WTC11 (cell line): Measurements from ENCODE around the gene MYLK2. TPM values are rescaled to one million over a fixed set of nuclear protein-coding genes. Genes with fewer than 3 reads are reported as not detected.
"Not testable (repeated sequence)": the region's sequence is repeated elsewhere in the genome, so short reads cannot be mapped to it uniquely, and the experiment has no call there.

Experiments used
- ATAC-seq: fragments of 200-7000 bp; cut with Tn5 transposase; 2 replicates; pipeline ENCODE4 v1.10.0; 2021; ENCODE audit warnings: mild to moderate bottlenecking, moderate library complexity
- CTCF ChIA-PET: fragments of 300-600 bp; sonication (Branson Sonifier 250); formaldehyde crosslinking; loops from one replicate; lab custom pipeline; 2021; ENCODE audit warnings: antibody characterized with exemption; lab: Charles Lee
- POLR2A ChIA-PET: fragments of 350-600 bp; sonication (Branson Sonifier 250); formaldehyde crosslinking; loops from one replicate; lab custom pipeline; 2021; ENCODE audit warnings: antibody characterized with exemption; lab: Charles Lee
- DNase-seq: peaks from one replicate; pipeline ENCODE4 v3.0.0; 2021; ENCODE audit warnings: low spot score
- H3K27ac Mint-ChIP-seq: 2 replicates; pipeline ENCODE4 v1.8.0; 2021; ENCODE audit warnings: mixed read lengths
- H3K27me3 Mint-ChIP-seq: 2 replicates; pipeline ENCODE4 v1.8.0; 2021; ENCODE audit warnings: low read depth, mild to moderate bottlenecking, moderate library complexity, mixed read lengths
- H3K36me3 Mint-ChIP-seq: 2 replicates; pipeline ENCODE4 v1.8.0; 2021; ENCODE audit warnings: mixed read lengths
- H3K4me1 Mint-ChIP-seq: 2 replicates; pipeline ENCODE4 v1.8.0; 2022; ENCODE audit warnings: mixed read lengths
- H3K4me3 Mint-ChIP-seq: 2 replicates; pipeline ENCODE4 v1.8.0; 2021; ENCODE audit warnings: mild to moderate bottlenecking, moderate library complexity, mixed read lengths
- H3K9me3 Mint-ChIP-seq: 2 replicates; pipeline ENCODE4 v1.8.0; 2021; ENCODE audit warnings: mixed read lengths
- ATF6 ChIP-seq: sonication (generic); formaldehyde crosslinking; IDR thresholded peaks from 2 replicates; pipeline ENCODE4 v1.8.1; 2023; ENCODE audit warnings: mild to moderate bottlenecking, missing genetic modification reagents
- EMX1 ChIP-seq: fragments of 250-450 bp; sonication (Bioruptor Pico); IDR thresholded peaks from 2 replicates; pipeline ENCODE4 v1.8.0; 2021; ENCODE audit warnings: mild to moderate bottlenecking
- ETV6 ChIP-seq: sonication (generic); formaldehyde crosslinking; IDR thresholded peaks from 2 replicates; pipeline ENCODE4 v1.8.1; 2022; ENCODE audit warnings: mild to moderate bottlenecking, missing genetic modification reagents
- HMGA2 ChIP-seq: fragments of 250-450 bp; sonication (Bioruptor Pico); IDR thresholded peaks from 2 replicates; pipeline ENCODE4 v1.4.0; 2021; ENCODE audit warnings: mild to moderate bottlenecking, moderate library complexity
- JUN ChIP-seq: sonication (generic); formaldehyde crosslinking; IDR thresholded peaks from 2 replicates; pipeline ENCODE4 v1.8.0; 2023; ENCODE audit warnings: mild to moderate bottlenecking, missing genetic modification reagents
- MAX ChIP-seq: sonication (generic); formaldehyde crosslinking; IDR thresholded peaks from 2 replicates; pipeline ENCODE4 v1.8.0; 2022; ENCODE audit warnings: mild to moderate bottlenecking, missing genetic modification reagents
- MLX ChIP-seq: sonication (generic); formaldehyde crosslinking; IDR thresholded peaks from 2 replicates; pipeline ENCODE4 v1.8.1; 2023; ENCODE audit warnings: mild to moderate bottlenecking, missing genetic modification reagents, moderate library complexity
- NFYB ChIP-seq: sonication (generic); formaldehyde crosslinking; conservative IDR thresholded peaks from 2 replicates; pipeline ENCODE4 v1.8.0; 2022; ENCODE audit warnings: low read depth, missing genetic modification reagents
- NR3C1 ChIP-seq: sonication (generic); formaldehyde crosslinking; conservative IDR thresholded peaks from 2 replicates; pipeline ENCODE4 v1.8.1; 2023; ENCODE audit warnings: low read depth, mild to moderate bottlenecking, missing genetic modification reagents
- RORB ChIP-seq: fragments of 250-450 bp; sonication (Bioruptor Pico); IDR thresholded peaks from 2 replicates; pipeline ENCODE4 v1.9.0; 2021; ENCODE audit warnings: mild to moderate bottlenecking
- SMAD3 ChIP-seq: sonication (generic); formaldehyde crosslinking; IDR thresholded peaks from 2 replicates; pipeline ENCODE4 v1.8.0; 2022; ENCODE audit warnings: missing genetic modification reagents, mild to moderate bottlenecking, borderline replicate concordance
- SMAD4 ChIP-seq: sonication (generic); formaldehyde crosslinking; IDR thresholded peaks from 2 replicates; pipeline ENCODE4 v1.8.0; 2022; ENCODE audit warnings: mild to moderate bottlenecking, missing genetic modification reagents
- TEAD1 ChIP-seq: sonication (generic); formaldehyde crosslinking; IDR thresholded peaks from 2 replicates; pipeline ENCODE4 v1.8.0; 2022; ENCODE audit warnings: mild to moderate bottlenecking, missing genetic modification reagents
- ZBTB21 ChIP-seq: sonication (generic); formaldehyde crosslinking; IDR thresholded peaks from 2 replicates; pipeline ENCODE4 v1.8.1; 2023; ENCODE audit warnings: mild to moderate bottlenecking, missing genetic modification reagents, borderline replicate concordance
- ZMAT4 ChIP-seq: fragments of 250-450 bp; sonication (Bioruptor Pico); IDR thresholded peaks from 2 replicates; pipeline ENCODE4 v1.9.0; 2021; ENCODE audit warnings: mild to moderate bottlenecking
- ZNF121 ChIP-seq: sonication (generic); formaldehyde crosslinking; IDR thresholded peaks from 2 replicates; pipeline ENCODE4 v1.8.0; 2023; ENCODE audit warnings: missing genetic modification reagents
- ZNF138 ChIP-seq: sonication (generic); formaldehyde crosslinking; conservative IDR thresholded peaks from 2 replicates; pipeline ENCODE4 v1.8.1; 2022; ENCODE audit warnings: mild to moderate bottlenecking, moderate library complexity, missing genetic modification reagents
- ZNF317 ChIP-seq: sonication (generic); formaldehyde crosslinking; IDR thresholded peaks from 2 replicates; pipeline ENCODE4 v1.8.1; 2023; ENCODE audit warnings: low read depth, mild to moderate bottlenecking, moderate library complexity, missing genetic modification reagents, borderline replicate concordance
- ZNF416 ChIP-seq: fragments of 250-450 bp; sonication (Bioruptor Pico); IDR thresholded peaks from 2 replicates; pipeline ENCODE4 v1.9.0; 2021; ENCODE audit warnings: mild to moderate bottlenecking, inconsistent platforms
- ZNF425 ChIP-seq: fragments of 250-450 bp; sonication (Bioruptor Pico); conservative IDR thresholded peaks from 2 replicates; pipeline ENCODE4 v1.9.0; 2021; ENCODE audit warnings: mild to moderate bottlenecking
- total RNA-seq: library from RNA; stranded (reverse); gene quantifications from 3 replicates; pipeline ENCODE4 v1.2.3, GENCODE V29; 2021
- TF ChIP-seq, protein P1 (sequence below): fragments of 250-450 bp; sonication (Bioruptor Pico); IDR thresholded peaks from 2 replicates; pipeline ENCODE4 v1.8.0; 2021; ENCODE audit warnings: mild to moderate bottlenecking
- TF ChIP-seq, protein P2 (sequence below): sonication (generic); formaldehyde crosslinking; IDR thresholded peaks from 2 replicates; pipeline ENCODE4 v1.8.0; 2023; ENCODE audit warnings: mild to moderate bottlenecking, missing genetic modification reagents

The MYLK2 gene
- total RNA-seq, 1 experiment from 2014 or later, result 0.28 TPM

- DNase-seq (no peak), ATAC-seq (no peak)
- peaks cover 5% of the 10 kb centered on the region for H3K4me1 Mint-ChIP-seq
- no peaks in the 10 kb centered on the region for H3K9me3 Mint-ChIP-seq
- H3K27ac Mint-ChIP-seq, result no peak overlapping the region
- H3K27me3 Mint-ChIP-seq, result no peaks in the 10 kb centered on the region
- no peak for TF ChIP-seq SMAD3 (CRISPR knock-in tag)
- TF ChIP-seq MLX (CRISPR knock-in tag), result no peak
- no peak for TF ChIP-seq ZNF416 (CRISPR knock-in tag)
- no peak for TF ChIP-seq ETV6 (CRISPR knock-in tag)
- TF ChIP-seq EMX1, result no peak
- no peak for TF ChIP-seq ZBTB21 (CRISPR knock-in tag)
- TF ChIP-seq ZNF317, result no peak
- no peak for TF ChIP-seq MAX (CRISPR knock-in tag)
- TF ChIP-seq TEAD1 (CRISPR knock-in tag), result no peak
- TF ChIP-seq NR3C1 (CRISPR knock-in tag), result no peak
- TF ChIP-seq RORB (CRISPR knock-in tag), result no peak
- TF ChIP-seq ZNF138 (CRISPR knock-in tag), result no peak
- no peak for TF ChIP-seq ZMAT4 (CRISPR knock-in tag)
- TF ChIP-seq ATF6 (CRISPR knock-in tag), result no peak
- no peak for TF ChIP-seq NFYB (CRISPR knock-in tag)
- no peak for TF ChIP-seq SMAD4
- no peak overlapping the region for H3K4me3 Mint-ChIP-seq
- CTCF ChIA-PET, result interaction anchor here (0.5 to 2.4 kb wide), 3 partner anchors 20 to 556 kb away, joined by 3 to 7 read pairs (median 5); no protein-coding TSS in a partner anchor
- no peaks in the 10 kb centered on the region for H3K36me3 Mint-ChIP-seq
- POLR2A ChIA-PET, result interaction anchor here (0.6 kb wide), 1 partner anchor 14 kb away, joined by 5 read pairs; no protein-coding TSS in a partner anchor
Measured at GRCh38 chr20:31813611-31814010, 5.5 kb upstream of the MYLK2 start.

DNA sequence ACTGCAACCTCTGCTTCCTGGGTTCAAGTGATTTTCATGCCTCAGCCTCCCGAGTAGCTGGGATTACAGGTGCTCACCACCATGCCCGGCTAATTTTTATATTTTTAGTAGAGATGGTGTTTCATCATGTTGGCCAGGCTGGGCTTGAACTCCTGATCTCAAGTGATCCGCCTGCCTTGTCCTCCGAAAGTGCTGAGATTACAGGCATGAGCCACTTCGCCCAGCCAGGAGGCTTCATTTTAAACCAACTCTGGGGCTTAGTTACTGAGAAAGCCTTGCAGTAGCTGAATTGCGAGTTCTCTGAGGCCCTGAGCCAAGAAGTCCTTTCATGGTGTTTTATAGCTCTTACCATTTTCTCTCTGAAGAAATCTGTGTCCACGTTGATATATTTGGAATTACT is 5.0 kb upstream of the MYLK2 start:
- H3K27ac Mint-ChIP-seq, POLR2A ChIA-PET, H3K27me3 Mint-ChIP-seq, H3K4me3 Mint-ChIP-seq, H3K36me3 Mint-ChIP-seq, H3K9me3 Mint-ChIP-seq, DNase-seq, ATAC-seq, H3K4me1 Mint-ChIP-seq: not testable (repeated sequence)
- CTCF ChIA-PET, result interaction anchor here (1.0 to 2.4 kb wide), 3 partner anchors 19 to 204 kb away, joined by 3 to 7 read pairs (median 5); partner anchors contain the start of gene PDRG1

- ATAC-seq, result peak; percentile 59
- Mint-ChIP-seq H3K36me3 (no peaks in the 10 kb centered on the region), H3K27ac (no peak overlapping the region), H3K27me3 (no peaks in the 10 kb centered on the region), H3K9me3 (no peaks in the 10 kb centered on the region), H3K4me3 (no peak overlapping the region), H3K4me1 (peaks cover 5% of the 10 kb centered on the region)
- ChIA-PET CTCF (interaction anchor here (1.0 to 3.5 kb wide), 8 partner anchors 18 to 276 kb away, joined by 3 to 23 read pairs (median 4); no protein-coding TSS in a partner anchor), POLR2A (no interaction called here)
- no peak for DNase-seq
- TF ChIP-seq, protein P1, sequence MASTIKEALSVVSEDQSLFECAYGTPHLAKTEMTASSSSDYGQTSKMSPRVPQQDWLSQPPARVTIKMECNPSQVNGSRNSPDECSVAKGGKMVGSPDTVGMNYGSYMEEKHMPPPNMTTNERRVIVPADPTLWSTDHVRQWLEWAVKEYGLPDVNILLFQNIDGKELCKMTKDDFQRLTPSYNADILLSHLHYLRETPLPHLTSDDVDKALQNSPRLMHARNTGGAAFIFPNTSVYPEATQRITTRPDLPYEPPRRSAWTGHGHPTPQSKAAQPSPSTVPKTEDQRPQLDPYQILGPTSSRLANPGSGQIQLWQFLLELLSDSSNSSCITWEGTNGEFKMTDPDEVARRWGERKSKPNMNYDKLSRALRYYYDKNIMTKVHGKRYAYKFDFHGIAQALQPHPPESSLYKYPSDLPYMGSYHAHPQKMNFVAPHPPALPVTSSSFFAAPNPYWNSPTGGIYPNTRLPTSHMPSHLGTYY (CRISPR knock-in tag), result no peak
- TF ChIP-seq ZNF425 (CRISPR knock-in tag) (no peak), ZMAT4 (CRISPR knock-in tag) (no peak), ZNF121 (CRISPR knock-in tag) (no peak), JUN (no peak), HMGA2 (CRISPR knock-in tag) (no peak)
- TF ChIP-seq, protein P2, sequence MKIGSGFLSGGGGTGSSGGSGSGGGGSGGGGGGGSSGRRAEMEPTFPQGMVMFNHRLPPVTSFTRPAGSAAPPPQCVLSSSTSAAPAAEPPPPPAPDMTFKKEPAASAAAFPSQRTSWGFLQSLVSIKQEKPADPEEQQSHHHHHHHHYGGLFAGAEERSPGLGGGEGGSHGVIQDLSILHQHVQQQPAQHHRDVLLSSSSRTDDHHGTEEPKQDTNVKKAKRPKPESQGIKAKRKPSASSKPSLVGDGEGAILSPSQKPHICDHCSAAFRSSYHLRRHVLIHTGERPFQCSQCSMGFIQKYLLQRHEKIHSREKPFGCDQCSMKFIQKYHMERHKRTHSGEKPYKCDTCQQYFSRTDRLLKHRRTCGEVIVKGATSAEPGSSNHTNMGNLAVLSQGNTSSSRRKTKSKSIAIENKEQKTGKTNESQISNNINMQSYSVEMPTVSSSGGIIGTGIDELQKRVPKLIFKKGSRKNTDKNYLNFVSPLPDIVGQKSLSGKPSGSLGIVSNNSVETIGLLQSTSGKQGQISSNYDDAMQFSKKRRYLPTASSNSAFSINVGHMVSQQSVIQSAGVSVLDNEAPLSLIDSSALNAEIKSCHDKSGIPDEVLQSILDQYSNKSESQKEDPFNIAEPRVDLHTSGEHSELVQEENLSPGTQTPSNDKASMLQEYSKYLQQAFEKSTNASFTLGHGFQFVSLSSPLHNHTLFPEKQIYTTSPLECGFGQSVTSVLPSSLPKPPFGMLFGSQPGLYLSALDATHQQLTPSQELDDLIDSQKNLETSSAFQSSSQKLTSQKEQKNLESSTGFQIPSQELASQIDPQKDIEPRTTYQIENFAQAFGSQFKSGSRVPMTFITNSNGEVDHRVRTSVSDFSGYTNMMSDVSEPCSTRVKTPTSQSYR (CRISPR knock-in tag), result no peak
Measured at GRCh38 chr20:31815408-31816188, 3.6 kb upstream of the MYLK2 start.
